K562 (cell line): Measurements from ENCODE around the gene PLAAT4. TPM values are rescaled to one million over a fixed set of nuclear protein-coding genes. Genes with fewer than 3 reads are reported as not detected.

Experiments
- ATAC-seq: fragments of 200-7000 bp; cut with Tn5 transposase; 3 replicates; pipeline ENCODE4 v1.9.1; 2020; ENCODE audit warnings: moderate library complexity
- BruUV-seq: library from RNA; stranded (reverse); fragments of 400-500 nt; replicated peaks from 2 replicates; lab custom pipeline; 2021; lab: Mats Ljungman, UMichigan
- CTCF ChIA-PET: fragments of 300-600 bp; formaldehyde crosslinking; extraction: SDS; loops from one replicate; lab custom pipeline; 2021; ENCODE audit warnings: low intra/inter-chr PET ratio; lab: Yijun Ruan, JAX
- POLR2A ChIA-PET: fragments of 300-600, 350-650 bp; sonication (Branson Sonifier 250); formaldehyde crosslinking; extraction: SDS; loops from one replicate; lab custom pipeline; 2021; ENCODE audit warnings: antibody characterized with exemption, inconsistent platforms; lab: Yijun Ruan, JAX
- DNase-seq, 4 experiments: peaks; one replicate each; pipeline versions ENCODE4 v3.0.0 to v3.0.0-alpha.2; 2011 to 2018; ENCODE audit warnings: low spot score in 3 of 4, mixed read lengths in 3 of 4; ENCODE audit errors: extremely low read depth in 1 of 4
- FAIRE-seq: peaks from 2 replicates; lab custom pipeline; 2011; peaks lifted over from hg19 to GRCh38; lab: Jason Lieb, UNC
- H2AFZ ChIP-seq: 2 replicates; pipeline ENCODE4 v1.6.0; 2011; ENCODE audit warnings: low read depth, low read length, control low read depth, inconsistent platforms
- H3K27ac ChIP-seq: fragments of 200-600 bp; 3 replicates; pipeline ENCODE4 v1.8.0; 2011; ENCODE audit warnings: low read depth, mild to moderate bottlenecking, control low read depth, inconsistent platforms, low read length, moderate library complexity, mixed read lengths; ENCODE audit errors: extremely low read depth
- H3K27me3 ChIP-seq, 2 experiments: fragments of 300-600 bp in 1 of 2; 2 replicates in 1 of 2; 3 replicates in 1 of 2; pipeline versions ENCODE4 v1.6.0 to v1.8.0; 2011; ENCODE audit warnings: inconsistent platforms in 2 of 2, low read length in 2 of 2, mild to moderate bottlenecking in 1 of 2, mixed read lengths in 1 of 2, moderate library complexity in 1 of 2; ENCODE audit not compliant: control insufficient read depth in 2 of 2, insufficient read depth in 2 of 2
- H3K36me3 ChIP-seq: fragments of 300-600 bp; 3 replicates; pipeline ENCODE4 v1.8.0; 2011; ENCODE audit warnings: mild to moderate bottlenecking, low read length, inconsistent platforms; ENCODE audit not compliant: control insufficient read depth, insufficient read depth
- H3K4me1 ChIP-seq, 2 experiments: fragments of 200-600 bp in 1 of 2; replicated peaks in 1 of 2; 2 replicates in 1 of 2; 3 replicates in 1 of 2; pipeline versions ENCODE4 v1.5.1 to v1.8.0; 2011; ENCODE audit warnings: inconsistent platforms in 2 of 2, low read length in 2 of 2, mild to moderate bottlenecking in 1 of 2, mixed read lengths in 1 of 2, moderate library complexity in 1 of 2; ENCODE audit not compliant: control insufficient read depth in 2 of 2, insufficient read depth in 2 of 2
- H3K4me2 ChIP-seq: 2 replicates; pipeline ENCODE4 v1.6.1; 2011; ENCODE audit warnings: low read length, control low read depth, inconsistent platforms, mixed read lengths; ENCODE audit not compliant: insufficient read depth
- H3K4me3 ChIP-seq: fragments of 200-600 bp; sonication (generic), shearing (Covaris generic); 2 replicates; pipeline ENCODE4 v1.5.1; 2016; ENCODE audit warnings: control low read depth, inconsistent platforms
- H3K79me2 ChIP-seq: fragments of 200-600 bp; 3 replicates; pipeline ENCODE4 v1.8.0; 2011; ENCODE audit warnings: low read length, inconsistent platforms; ENCODE audit not compliant: control insufficient read depth, insufficient read depth
- H3K9ac ChIP-seq, 2 experiments: 2 replicates each; pipeline versions ENCODE4 v1.6.0 to v1.6.1; 2011; ENCODE audit warnings: low read depth in 2 of 2, low read length in 2 of 2, control low read depth in 1 of 2, inconsistent platforms in 1 of 2, mild to moderate bottlenecking in 1 of 2, mixed read lengths in 1 of 2; ENCODE audit not compliant: insufficient read depth in 1 of 2
- H3K9me1 ChIP-seq: one replicate; pipeline ENCODE4 v1.6.0; 2011; ENCODE audit warnings: inconsistent platforms, mild to moderate bottlenecking, low read length, moderate library complexity; ENCODE audit not compliant: control insufficient read depth, insufficient read depth
- H3K9me3 ChIP-seq: replicated peaks from 2 replicates; pipeline ENCODE4 v1.5.1; 2011; ENCODE audit warnings: low read depth, low read length, inconsistent platforms; ENCODE audit not compliant: control insufficient read depth, insufficient read depth
- H4K20me1 ChIP-seq: replicated peaks from 2 replicates; pipeline ENCODE4 v1.6.1; 2011; ENCODE audit warnings: low read length, inconsistent platforms, mixed read lengths; ENCODE audit not compliant: control insufficient read depth, insufficient read depth
- ESRRA ChIP-seq: fragments of 450-650 bp; IDR thresholded peaks from 2 replicates; pipeline ENCODE4 v1.6.1; 2014; ENCODE audit warnings: low read depth, mild to moderate bottlenecking, moderate library complexity, borderline replicate concordance
- SOX6 ChIP-seq: fragments of 450-650 bp; IDR thresholded peaks from 2 replicates; pipeline ENCODE4 v1.6.1; 2014; ENCODE audit warnings: mild to moderate bottlenecking
- YY1 ChIP-seq, 3 experiments: IDR thresholded peaks; 2 replicates each; pipeline ENCODE4 v1.6.1; 2011; ENCODE audit warnings: low read length in 2 of 3, mild to moderate bottlenecking in 2 of 3, moderate library complexity in 2 of 3, borderline replicate concordance in 1 of 3, control low read depth in 1 of 3, low read depth in 1 of 3; ENCODE audit not compliant: insufficient read depth in 3 of 3, insufficient replicate concordance in 2 of 3, control insufficient read depth in 1 of 3, insufficient read length in 1 of 3; ENCODE audit errors: extremely low read depth in 1 of 3
- ZFPM2 ChIP-seq: fragments of 250-450 bp; sonication (Bioruptor Pico); IDR thresholded peaks from 2 replicates; pipeline ENCODE4 v1.5.1; 2022; ENCODE audit warnings: mild to moderate bottlenecking
- WGBS: fragments of 100-300 bp; shearing (Covaris generic); methylation state at CpG from one replicate; pipeline ENCODE4 v1.1.6; 2016; ENCODE audit warnings: low coverage, mixed read lengths; ENCODE audit not compliant: insufficient coverage; ENCODE audit errors: missing lambda C conversion rate; 5-methylcytosine and 5-hydroxymethylcytosine counted together
- in situ Hi-C: fragments of 300-500 bp; cut with MboI; formaldehyde crosslinking; loops from 4 replicates; pipeline ENCODE4 v1.15.0; 2018; ENCODE audit warnings: inconsistent platforms, mixed read lengths
- intact Hi-C: fragments of 100-400 bp; cut with micrococcal nuclease; formaldehyde crosslinking; loops from 2 replicates; pipeline ENCODE4 v1.14.2; 2022
- polyA plus RNA-seq, 8 experiments: library from polyadenylated mRNA; depleted of rRNA in 4 of 8; stranded (reverse) in 5 of 8; unstranded in 3 of 8; fragments of >200 nt; fragmentation: Nextera tagmentation in 2 of 8; fragmentation: Illumina TruSeq in 1 of 8; extraction: Ambion mirVana in 2 of 8; extraction: Trizol in 1 of 8; gene quantifications; 2 replicates each; pipeline versions ENCODE4 v1.2.1 to v1.2.3, GENCODE V29; 2011 to 2014; ENCODE audit warnings: inconsistent platforms in 1 of 8, missing spikeins in 1 of 8
- total RNA-seq, 7 experiments: library from RNA; depleted of rRNA in 6 of 7; stranded (reverse); fragments of >200 nt in 6 of 7; fragmentation: Illumina TruSeq in 2 of 7; extraction: Trizol in 2 of 7; gene quantifications; 2 replicates each; pipeline versions ENCODE4 v1.2.1 to v1.2.3, GENCODE V29; 2011 to 2021; ENCODE audit warnings: low replicate concordance in 1 of 7

Gene PLAAT4
- total and polyA plus RNA-seq, 9 of the 15 experiments (the other 6 are each of a cell fraction or from before 2014, with no cell fraction given): 0.54 to 3.0 (median 1.3) TPM; not detected in 1

DNA sequence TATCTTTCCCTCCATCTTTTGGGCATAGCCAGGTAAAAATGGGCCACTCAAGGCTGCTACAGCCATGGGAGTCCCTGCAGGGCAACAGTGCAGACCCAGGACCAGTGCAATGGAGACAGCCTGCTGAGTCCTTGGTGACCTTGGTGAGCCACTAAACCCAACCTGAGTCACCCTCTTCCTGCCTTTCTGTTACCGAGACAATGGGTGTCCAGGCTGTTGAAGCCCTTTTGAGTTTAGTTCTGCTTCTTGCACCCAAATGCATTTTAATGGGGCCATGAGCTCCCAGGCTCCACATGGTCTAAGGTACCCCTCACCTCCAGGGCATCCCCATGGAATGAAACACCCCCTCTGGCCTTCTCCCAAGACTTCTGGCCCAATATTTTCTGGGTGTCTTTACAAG is 874 bp upstream of the PLAAT4 start:
- Histone ChIP-seq H3K4me3 (no peak overlapping the region), H3K27me3 (no peaks in the 10 kb centered on the region), H3K9me3 (no peaks in the 10 kb centered on the region), H3K36me3 (no peaks in the 10 kb centered on the region), H3K79me2 (no peaks in the 10 kb centered on the region), H3K27ac (no peak overlapping the region), H3K4me1 (peaks cover 27 to 63% of the 10 kb centered on the region in 2 experiments), H4K20me1 (no peaks in the 10 kb centered on the region), H3K9ac (peak overlapping the region in 1 of 2 experiments; percentile 8; a peak in 1 of 4 replicates), H3K4me2 (no peak overlapping the region; the same call in 1 of the 2 replicates), H2AFZ (peak overlapping the region; percentile 83), H3K9me1 (no peaks in the 10 kb centered on the region)
- ChIA-PET POLR2A (interaction anchor here (0.9 kb wide), 1 partner anchor 18 kb away, joined by 3 read pairs; no protein-coding TSS in a partner anchor), CTCF (no interaction called here)
- in situ Hi-C loops (no loop called here), intact Hi-C loops (no loop called here)
- FAIRE-seq (peak; percentile 40), ATAC-seq (no peak), DNase-seq (peak in 3 of 4 experiments; percentile 11 to 38 (median 34))
- TF ChIP-seq YY1 (IDR thresholded peaks at IDR 0.05; ENCODE audit: borderline replicate concordance in 1 of 3, control insufficient read depth in 1 of 3, extremely low read depth in 1 of 3, insufficient read depth in 3 of 3, insufficient read length in 1 of 3, insufficient replicate concordance in 2 of 3, low read depth in 1 of 3, low read length in 2 of 3): peak in 1 of 3 experiments; percentile 23
- TF ChIP-seq ESRRA: peak; percentile 67
- TF ChIP-seq SOX6: 0 out of 2 replicates have a peak, but pooled peaks have one; percentile 25
- TF ChIP-seq ZFPM2 (CRISPR knock-in tag): no peak
- BruUV-seq: no TSS peak
- WGBS: 57% methylated on average over 1 of the region's 1 CpG
